ENCODE results near the gene PSMB7.

The PSMB7 gene

DNA sequence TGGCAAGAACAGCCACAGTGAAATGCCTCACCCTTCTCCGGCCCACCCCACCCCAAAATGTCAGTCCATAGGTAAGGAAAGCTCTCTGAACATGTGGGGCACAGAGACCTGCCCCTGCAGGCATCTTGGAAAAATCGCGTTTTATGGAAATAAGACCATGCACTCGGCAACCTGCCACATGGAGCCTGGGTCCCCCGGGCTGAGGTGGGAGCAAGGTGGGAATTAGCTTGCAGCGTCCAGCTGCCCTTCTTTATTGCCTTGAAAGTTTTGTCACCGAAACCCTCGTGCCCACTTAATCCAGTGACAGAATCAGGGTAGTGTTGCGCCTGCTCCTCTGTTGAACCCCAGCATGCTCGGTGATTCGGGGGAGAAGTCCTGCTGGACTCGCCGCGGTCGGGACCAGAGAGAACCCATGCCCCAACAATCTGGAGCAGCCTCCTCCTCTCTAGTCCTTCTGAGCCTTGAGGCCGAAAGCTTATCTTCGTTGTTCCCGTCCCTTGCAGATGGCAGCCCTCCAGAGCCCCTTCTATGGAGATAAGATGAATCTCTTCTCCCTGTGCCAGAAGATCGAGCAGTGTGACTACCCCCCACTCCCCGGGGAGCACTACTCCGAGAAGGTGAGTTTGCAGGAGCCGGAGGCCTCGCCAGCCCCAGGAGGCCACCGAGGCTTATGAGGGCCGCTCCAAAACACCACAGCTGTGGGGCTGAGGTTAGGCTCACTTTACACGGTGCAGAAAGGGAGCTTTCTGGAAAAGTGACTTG, 67.9 kb downstream of the PSMB7 start:
- Mint-ChIP-seq H3K27me3 (no peaks in the 10 kb centered on the region), H3K4me3 (no peak overlapping the region), H3K9me3 (no peaks in the 10 kb centered on the region), H3K27ac (no peak overlapping the region), H3K36me3 (ENCODE audit: low read depth) (peaks cover 61% of the 10 kb centered on the region), H3K4me1 (ENCODE audit: low read depth) (no peaks in the 10 kb centered on the region)
- no peak for DNase-seq

DNA sequence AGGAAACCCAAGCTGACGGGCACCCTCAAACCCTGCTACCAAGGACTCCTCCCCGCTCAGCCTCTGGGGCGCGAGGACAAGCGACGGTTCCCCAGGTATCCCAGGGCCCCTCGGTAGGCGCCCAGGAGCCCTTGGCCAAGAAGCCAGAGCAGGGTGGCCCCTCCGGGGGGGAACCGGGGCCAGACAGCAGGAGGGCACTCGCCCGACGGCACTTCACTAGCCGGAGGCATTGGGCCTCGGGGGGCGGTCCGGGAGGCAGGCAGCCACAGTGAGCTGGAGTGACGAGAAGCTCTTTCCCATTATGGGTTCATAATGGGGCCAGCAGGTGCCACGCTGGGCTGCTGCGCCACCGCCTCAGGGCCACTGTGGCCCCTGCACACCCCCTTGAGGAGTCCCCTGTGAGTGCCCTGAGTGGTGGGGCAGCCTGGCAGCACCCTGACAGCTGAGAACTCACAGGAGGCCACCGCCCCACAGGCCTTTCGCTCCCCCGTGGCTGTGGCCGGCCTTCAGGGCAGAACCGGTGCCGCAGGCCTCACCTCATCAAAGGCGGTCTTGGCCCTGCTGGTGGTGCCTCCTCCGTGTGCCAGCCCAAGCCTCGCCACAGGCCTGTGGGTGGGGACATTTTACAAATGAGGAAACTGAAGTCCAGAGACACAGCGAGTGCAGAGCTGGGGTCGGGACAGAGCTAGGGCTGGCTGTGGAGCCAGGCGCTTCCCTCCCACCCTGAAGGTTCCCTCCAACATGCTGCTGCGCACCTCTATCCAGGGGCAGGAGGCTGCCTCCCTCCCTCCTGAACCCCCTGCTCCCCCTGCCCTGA, 68.7 kb downstream of the PSMB7 start:
- Mint-ChIP-seq H3K4me3 (no peak overlapping the region), H3K4me1 (ENCODE audit: low read depth) (no peaks in the 10 kb centered on the region), H3K27ac (no peak overlapping the region), H3K36me3 (ENCODE audit: low read depth) (peaks cover 53% of the 10 kb centered on the region), H3K9me3 (no peaks in the 10 kb centered on the region), H3K27me3 (no peaks in the 10 kb centered on the region)
- DNase-seq, result no peak

GRCh38 chr9:124345751-124346281, 69.4 kb downstream of the PSMB7 start:
- Mint-ChIP-seq H3K9me3 (no peaks in the 10 kb centered on the region), H3K27ac (no peak overlapping the region), H3K4me1 (ENCODE audit: low read depth) (no peaks in the 10 kb centered on the region), H3K36me3 (ENCODE audit: low read depth) (peaks cover 46% of the 10 kb centered on the region), H3K27me3 (no peaks in the 10 kb centered on the region), H3K4me3 (no peak overlapping the region)
- no peak for DNase-seq

GRCh38 chr9:124345063-124345462, 70.2 kb downstream of the PSMB7 start:
- H3K27me3 Mint-ChIP-seq, result no peaks in the 10 kb centered on the region
- no peaks in the 10 kb centered on the region for H3K9me3 Mint-ChIP-seq
- peak overlapping the region; percentile 22 for H3K27ac Mint-ChIP-seq

GRCh38 chr9:124344291-124345050, 70.8 kb downstream of the PSMB7 start:
- Mint-ChIP-seq H3K36me3 (ENCODE audit: low read depth) (peaks cover 37% of the 10 kb centered on the region), H3K27ac (no peak overlapping the region), H3K4me3 (no peak overlapping the region)

More at GRCh38 chr9:124345063-124345462, 70.2 kb downstream of the PSMB7 start:
- Mint-ChIP-seq H3K4me1 (ENCODE audit: low read depth) (no peaks in the 10 kb centered on the region), H3K36me3 (ENCODE audit: low read depth) (peaks cover 38% of the 10 kb centered on the region), H3K4me3 (no peak overlapping the region)
- DNase-seq, result no peak

DNA sequence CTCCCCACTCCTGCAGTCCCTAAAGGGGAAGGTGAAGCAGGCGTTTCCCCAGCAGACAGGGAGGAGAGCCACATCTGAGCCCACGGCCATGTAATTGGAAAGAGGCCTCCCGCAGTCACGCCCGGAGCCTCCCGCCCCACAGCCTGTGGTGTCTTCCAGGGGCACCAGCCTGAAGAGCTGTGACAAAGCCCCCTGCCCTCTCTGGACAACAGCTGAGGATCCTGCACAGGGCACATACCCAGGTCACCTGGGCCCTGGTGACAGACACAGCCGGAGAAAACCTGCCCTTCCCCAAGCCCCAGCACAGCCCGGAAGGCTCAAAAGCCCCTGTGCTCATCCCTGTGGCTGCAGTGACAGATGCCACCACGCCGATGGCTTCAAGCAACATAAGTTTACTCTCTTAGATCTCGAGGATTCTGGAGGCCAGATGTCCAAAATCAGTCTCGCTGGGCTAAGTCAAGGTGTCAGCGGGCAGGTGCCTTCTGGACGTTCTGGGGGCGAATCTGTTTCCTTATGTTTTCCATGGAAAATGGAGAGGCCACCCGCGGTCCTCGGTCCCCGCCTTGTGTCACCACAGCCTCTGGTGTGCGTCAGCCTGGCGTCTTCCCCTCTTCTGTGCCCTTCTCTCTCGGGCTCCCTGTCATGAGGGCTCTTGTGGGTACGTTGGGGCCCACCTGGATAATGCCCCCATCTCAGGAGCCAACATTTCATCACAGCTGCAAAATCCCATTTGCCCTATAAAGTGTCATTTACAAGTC, 71.5 kb downstream of the PSMB7 start:
- H3K4me1 Mint-ChIP-seq (ENCODE audit: low read depth), result no peaks in the 10 kb centered on the region
- H3K9me3 Mint-ChIP-seq, result no peaks in the 10 kb centered on the region
- no peak overlapping the region for H3K4me3 Mint-ChIP-seq
- H3K36me3 Mint-ChIP-seq (ENCODE audit: low read depth), result peaks cover 32% of the 10 kb centered on the region
- no peak for DNase-seq
- no peak overlapping the region for H3K27ac Mint-ChIP-seq
- no peaks in the 10 kb centered on the region for H3K27me3 Mint-ChIP-seq

More at GRCh38 chr9:124344291-124345050, 70.8 kb downstream of the PSMB7 start:
- no peaks in the 10 kb centered on the region for H3K4me1 Mint-ChIP-seq (ENCODE audit: low read depth)
- H3K9me3 Mint-ChIP-seq, result no peaks in the 10 kb centered on the region
- no peaks in the 10 kb centered on the region for H3K27me3 Mint-ChIP-seq
- no peak for DNase-seq

DNA sequence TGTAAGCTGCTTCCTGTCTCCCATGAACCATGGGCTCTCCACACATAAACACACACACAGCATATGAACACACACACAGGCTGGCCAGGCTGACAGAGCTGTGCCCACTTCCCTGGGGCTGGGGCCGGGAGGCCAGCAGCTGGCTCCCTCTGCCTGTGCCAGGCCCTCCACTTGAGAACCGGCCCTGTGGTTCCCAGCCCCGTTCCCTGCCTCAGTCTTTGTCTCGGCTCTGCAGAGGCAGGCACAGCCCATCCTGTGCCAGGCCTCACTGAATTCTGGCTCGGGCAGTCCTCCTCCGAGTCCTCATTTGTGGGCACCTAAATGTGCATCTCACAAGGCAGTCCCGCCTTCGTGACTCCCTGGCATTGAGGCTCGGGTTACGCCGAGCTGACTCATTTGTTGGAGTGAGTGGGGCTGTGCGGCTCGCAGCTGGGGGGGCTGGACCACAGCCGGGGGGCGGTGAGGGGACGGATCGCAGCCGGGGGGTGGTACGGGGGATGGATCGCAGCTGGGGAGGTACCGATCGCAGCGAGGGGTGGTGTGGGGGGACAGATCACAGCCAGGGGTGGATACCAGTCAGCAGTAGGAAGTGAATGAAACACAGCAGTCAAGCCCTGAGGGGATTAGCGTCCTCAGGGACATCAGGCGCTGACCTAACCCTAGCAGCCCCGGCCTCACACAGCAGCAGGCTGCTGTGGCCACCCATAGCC, 72.3 kb downstream of the PSMB7 start:
- H3K27ac Mint-ChIP-seq, result no peak overlapping the region
- H3K36me3 Mint-ChIP-seq (ENCODE audit: low read depth), result peaks cover 31% of the 10 kb centered on the region
- H3K9me3 Mint-ChIP-seq, result no peaks in the 10 kb centered on the region
- H3K4me3 Mint-ChIP-seq, result no peak overlapping the region
- no peaks in the 10 kb centered on the region for H3K27me3 Mint-ChIP-seq
- no peak for DNase-seq
- no peaks in the 10 kb centered on the region for H3K4me1 Mint-ChIP-seq (ENCODE audit: low read depth)

DNA sequence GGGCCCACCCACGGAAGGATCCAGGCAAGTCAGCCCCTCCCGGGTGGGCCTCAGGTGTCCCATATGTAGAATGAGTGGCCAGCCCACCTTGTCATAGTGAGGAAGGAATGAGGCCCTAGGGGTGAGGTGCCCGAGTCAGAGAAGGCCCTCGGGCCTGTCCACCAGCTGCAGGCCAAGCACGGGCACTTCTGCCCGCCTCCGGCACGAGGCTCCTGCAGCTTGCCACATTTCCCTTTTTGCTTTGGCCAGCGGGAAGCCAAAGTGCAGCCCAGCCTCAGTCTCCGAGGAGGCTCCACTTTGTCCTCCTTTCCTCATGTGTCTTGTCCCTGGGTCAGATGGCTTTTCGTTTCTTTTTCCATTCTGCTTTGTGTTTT, 72.9 kb downstream of the PSMB7 start:
- Mint-ChIP-seq H3K27me3 (no peaks in the 10 kb centered on the region), H3K36me3 (ENCODE audit: low read depth) (peaks cover 28% of the 10 kb centered on the region), H3K4me1 (ENCODE audit: low read depth) (no peaks in the 10 kb centered on the region), H3K9me3 (no peaks in the 10 kb centered on the region), H3K27ac (no peak overlapping the region), H3K4me3 (no peak overlapping the region)
- no peak for DNase-seq

- peaks cover 29% of the 10 kb centered on the region for H3K36me3 Mint-ChIP-seq (ENCODE audit: low read depth)
- H3K27me3 Mint-ChIP-seq, result no peaks in the 10 kb centered on the region
- no peak overlapping the region for H3K27ac Mint-ChIP-seq
- H3K9me3 Mint-ChIP-seq, result no peaks in the 10 kb centered on the region
- H3K4me3 Mint-ChIP-seq, result no peak overlapping the region
- DNase-seq, result no peak
- H3K4me1 Mint-ChIP-seq (ENCODE audit: low read depth), result no peaks in the 10 kb centered on the region
Observed at GRCh38 chr9:124341455-124342170, 73.6 kb downstream of the PSMB7 start.

GRCh38 chr9:124340219-124341069, 74.8 kb downstream of the PSMB7 start:
- Mint-ChIP-seq H3K27me3 (no peaks in the 10 kb centered on the region), H3K36me3 (ENCODE audit: low read depth) (peaks cover 30% of the 10 kb centered on the region), H3K4me1 (ENCODE audit: low read depth) (no peaks in the 10 kb centered on the region), H3K27ac (no peak overlapping the region), H3K9me3 (no peaks in the 10 kb centered on the region), H3K4me3 (no peak overlapping the region)
- no peak for DNase-seq

DNA sequence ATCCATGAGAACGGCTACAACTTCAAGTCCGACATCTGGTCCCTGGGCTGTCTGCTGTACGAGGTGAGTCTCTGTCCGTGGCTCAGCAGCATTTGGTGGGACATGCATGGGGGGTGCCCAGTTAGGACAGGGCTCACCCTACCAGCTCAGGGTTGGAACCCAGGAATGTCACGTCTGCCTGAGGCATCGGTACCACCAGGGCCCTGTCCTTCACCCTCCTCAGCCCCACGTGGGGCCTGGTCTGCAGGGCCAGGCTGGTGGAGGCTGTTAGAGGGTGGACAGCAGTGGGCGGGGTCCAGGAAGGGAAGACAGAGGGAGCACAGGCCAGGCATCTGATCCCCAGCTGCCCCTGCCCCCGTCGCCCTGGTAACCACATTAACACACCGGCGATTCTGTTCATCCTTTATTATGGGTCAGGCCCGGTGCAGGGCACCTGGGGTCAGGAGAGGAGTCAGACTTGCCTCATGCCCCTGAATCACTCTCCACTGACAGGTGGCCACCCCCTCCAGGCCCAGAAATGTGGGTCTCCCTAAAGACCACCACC, 75.6 kb downstream of the PSMB7 start:
- no peak for DNase-seq
- Mint-ChIP-seq H3K36me3 (ENCODE audit: low read depth) (peaks cover 29% of the 10 kb centered on the region), H3K27ac (no peak overlapping the region), H3K27me3 (no peaks in the 10 kb centered on the region), H3K4me3 (no peak overlapping the region), H3K9me3 (no peaks in the 10 kb centered on the region), H3K4me1 (ENCODE audit: low read depth) (no peaks in the 10 kb centered on the region)

DNA sequence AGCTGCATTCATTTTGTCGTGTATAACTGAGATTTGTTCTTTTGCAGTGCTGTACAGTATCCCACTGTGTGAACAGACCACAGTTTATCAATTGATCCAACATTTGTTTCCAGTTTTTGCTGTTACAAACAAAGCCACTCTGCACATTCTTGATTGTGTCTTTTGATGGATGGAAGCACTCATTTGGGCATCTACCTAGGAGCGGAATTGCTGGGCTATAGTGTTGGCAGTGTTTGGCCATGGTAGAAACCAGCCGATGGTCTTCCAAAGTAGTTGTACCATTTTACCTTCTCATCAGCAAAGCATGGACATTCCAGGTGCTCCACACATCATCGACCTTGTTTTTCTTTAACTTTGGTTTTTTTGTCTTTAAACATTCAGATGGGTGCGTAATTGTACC, 77.7 kb downstream of the PSMB7 start:
- no peaks in the 10 kb centered on the region for H3K4me1 Mint-ChIP-seq (ENCODE audit: low read depth)
- no peak for DNase-seq
- H3K9me3 Mint-ChIP-seq, result no peaks in the 10 kb centered on the region
- no peak overlapping the region for H3K4me3 Mint-ChIP-seq
- no peak overlapping the region for H3K27ac Mint-ChIP-seq
- H3K36me3 Mint-ChIP-seq (ENCODE audit: low read depth), result peaks cover 29% of the 10 kb centered on the region
- H3K27me3 Mint-ChIP-seq, result no peaks in the 10 kb centered on the region

Data from activated T-cell treated with anti-CD3 and anti-CD28 coated beads, Interleukin-2, amount 50 U/mL, for 24 hours (primary cell).